GM18507 (cell line): ENCODE results near the gene ZNF367.

Experiments used
- DNase-seq: peaks from one replicate; pipeline ENCODE4 v3.0.0; 2011; ENCODE audit warnings: low read depth; ENCODE audit not compliant: insufficient read length; ENCODE audit errors: extremely low spot score
- FAIRE-seq: peaks from 2 replicates; lab custom pipeline; 2011; peaks lifted over from hg19 to GRCh38; lab: Jason Lieb, UNC

ZNF367 gene

GRCh38 chr9:96440671-96441199 lies 22.6 kb upstream of the ZNF367 start:
- FAIRE-seq: no peak

GRCh38 chr9:96437454-96437853 lies 19.3 kb upstream of the ZNF367 start:
- FAIRE-seq (no peak), DNase-seq (no peak)

More at GRCh38 chr9:96440671-96441199, 22.6 kb upstream of the ZNF367 start:
- DNase-seq: no peak

GRCh38 chr9:96436456-96437126 lies 18.4 kb upstream of the ZNF367 start:
- FAIRE-seq (no peak), DNase-seq (no peak)

GRCh38 chr9:96436063-96436455 lies 17.9 kb upstream of the ZNF367 start:
- FAIRE-seq (no peak), DNase-seq (no peak)

- no peak for DNase-seq
- no peak for FAIRE-seq
These were observed 17.2 kb upstream of the ZNF367 start for GRCh38 chr9:96435345-96435744.

- FAIRE-seq: no peak
- DNase-seq: no peak
These were observed 12.2 kb upstream of the ZNF367 start for GRCh38 chr9:96430377-96430776.

- DNase-seq (no peak), FAIRE-seq (no peak)
These were observed 11.6 kb upstream of the ZNF367 start for GRCh38 chr9:96429732-96430131.

GRCh38 chr9:96425500-96426169 lies 7.5 kb upstream of the ZNF367 start:
- DNase-seq (no peak), FAIRE-seq (no peak)

- DNase-seq: no peak
These were observed 5.8 kb upstream of the ZNF367 start for GRCh38 chr9:96423985-96424336.

GRCh38 chr9:96423322-96423984 lies 5.3 kb upstream of the ZNF367 start:
- no peak for DNase-seq
- FAIRE-seq: no peak

More at GRCh38 chr9:96423985-96424336, 5.8 kb upstream of the ZNF367 start:
- no peak for FAIRE-seq

GRCh38 chr9:96420468-96421219 lies 2.5 kb upstream of the ZNF367 start:
- DNase-seq: no peak
- FAIRE-seq: peak; percentile 87

- DNase-seq (no peak), FAIRE-seq (no peak)
These were observed 1.5 kb upstream of the ZNF367 start for GRCh38 chr9:96419691-96419969.

- no peak for DNase-seq
- FAIRE-seq: peak; percentile 46
These were observed 935 bp upstream of the ZNF367 start for GRCh38 chr9:96418920-96419690.

GRCh38 chr9:96417661-96418082 lies 498 bp downstream of the ZNF367 start:
- no peak for FAIRE-seq
- no peak for DNase-seq

- FAIRE-seq (peak; percentile 5), DNase-seq (peak; percentile 73)
These were observed 1.1 kb downstream of the ZNF367 start for GRCh38 chr9:96417051-96417586.

- FAIRE-seq (peak; percentile 64), DNase-seq (no peak)
These were observed 4.6 kb downstream of the ZNF367 start for GRCh38 chr9:96413302-96414221.

GRCh38 chr9:96412174-96412913 lies 5.8 kb downstream of the ZNF367 start:
- no peak for DNase-seq
- FAIRE-seq: no peak
